ENCODE results near the gene TEX9.

The TEX9 gene

DNA sequence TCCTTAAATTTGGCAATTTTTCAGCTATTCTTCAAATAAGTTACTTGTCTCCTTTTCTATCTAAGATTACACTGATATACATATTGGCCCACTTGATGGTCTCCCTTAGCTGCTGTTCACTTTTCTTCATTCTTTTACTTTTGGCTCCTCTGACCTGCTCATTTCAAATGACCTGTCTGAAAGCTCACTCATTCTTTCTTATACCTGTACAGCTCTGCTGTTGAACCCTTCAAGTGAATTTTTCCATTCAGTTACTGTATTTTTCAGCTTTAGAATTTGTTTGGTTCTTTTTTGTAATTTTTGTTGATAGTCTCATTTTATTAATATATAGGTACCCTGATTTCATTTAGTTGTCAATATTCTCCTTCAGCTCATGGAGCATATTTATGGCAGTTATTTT, 60.0 kb downstream of the TEX9 start:
- H3K4me3 Mint-ChIP-seq = no peak overlapping the region
- H3K4me1 Mint-ChIP-seq = no peaks in the 10 kb centered on the region
- DNase-seq (ENCODE audit: low spot score in 2 of 2) (no peak), ATAC-seq (replicated peaks; ENCODE audit: extremely low read depth, poor library complexity, severe bottlenecking) (no peak)
- no peaks in the 10 kb centered on the region for H3K36me3 Mint-ChIP-seq (ENCODE audit: insufficient read depth)
- peaks cover 43% of the 10 kb centered on the region for H3K27me3 Mint-ChIP-seq
- no peak overlapping the region for H3K27ac Mint-ChIP-seq (ENCODE audit: low read depth)
- peaks cover 11% of the 10 kb centered on the region for H3K9me3 Mint-ChIP-seq

DNA sequence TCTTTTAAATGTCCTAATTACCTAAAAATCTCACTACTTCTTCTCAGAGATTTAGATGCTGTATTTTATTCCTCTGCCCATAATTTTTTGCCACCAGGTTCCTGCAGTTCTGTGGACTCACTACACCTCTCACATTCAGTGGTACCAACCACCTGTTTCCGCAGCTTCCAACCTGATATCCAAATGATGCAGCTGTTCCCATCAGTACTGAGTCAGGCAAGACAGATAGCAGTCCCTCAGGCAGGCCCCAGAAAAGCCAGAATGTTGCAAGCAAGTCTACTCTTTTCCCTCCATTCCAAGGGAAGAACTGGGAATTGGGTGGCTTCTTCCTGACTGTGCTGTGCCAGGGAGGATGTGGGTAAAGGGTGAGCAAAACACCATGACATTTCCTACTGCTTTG, 60.8 kb downstream of the TEX9 start:
- Mint-ChIP-seq H3K9me3 (peaks cover 11% of the 10 kb centered on the region), H3K36me3 (ENCODE audit: insufficient read depth) (no peaks in the 10 kb centered on the region), H3K4me3 (no peak overlapping the region), H3K27me3 (peaks cover 43% of the 10 kb centered on the region), H3K4me1 (no peaks in the 10 kb centered on the region), H3K27ac (ENCODE audit: low read depth) (no peak overlapping the region)
- no peak for DNase-seq (ENCODE audit: low spot score in 2 of 2)
- ATAC-seq (replicated peaks; ENCODE audit: extremely low read depth, poor library complexity, severe bottlenecking) = no peak

DNA sequence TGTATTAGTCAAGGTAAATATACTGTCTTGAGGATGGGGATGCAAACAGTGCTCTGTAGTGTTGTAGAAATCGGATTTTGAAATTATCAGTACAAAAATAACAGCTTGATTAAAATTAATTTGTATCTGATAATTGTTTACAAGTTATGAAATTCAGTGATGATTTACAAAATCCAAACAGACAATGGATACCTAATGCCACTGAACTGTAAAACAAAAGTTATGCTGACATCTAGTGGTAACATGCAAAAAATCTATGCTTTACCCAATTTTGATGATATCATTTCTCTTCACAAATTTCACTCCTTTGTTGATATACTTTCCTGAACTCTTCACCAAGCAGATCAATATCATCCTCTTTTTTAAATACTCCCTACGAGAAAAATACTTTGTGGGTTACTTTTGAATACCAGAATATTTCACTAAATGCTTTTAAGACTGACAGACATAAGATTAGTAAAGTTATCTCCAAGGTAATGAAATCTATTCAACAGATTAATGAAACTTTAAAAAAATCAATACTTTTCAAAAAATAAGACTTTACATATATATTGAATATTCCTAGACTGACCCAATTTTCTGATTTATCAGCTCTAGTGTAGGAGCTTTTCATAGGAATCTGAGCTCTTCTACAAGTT, 63.7 kb downstream of the TEX9 start:
- DNase-seq (ENCODE audit: low spot score in 2 of 2) (no peak), ATAC-seq (replicated peaks; ENCODE audit: extremely low read depth, poor library complexity, severe bottlenecking) (no peak)
- Mint-ChIP-seq H3K4me1 (no peaks in the 10 kb centered on the region), H3K4me3 (no peak overlapping the region), H3K27me3 (peaks cover 49% of the 10 kb centered on the region), H3K27ac (ENCODE audit: low read depth) (no peak overlapping the region), H3K9me3 (peaks cover 11% of the 10 kb centered on the region), H3K36me3 (ENCODE audit: insufficient read depth) (no peaks in the 10 kb centered on the region)

DNA sequence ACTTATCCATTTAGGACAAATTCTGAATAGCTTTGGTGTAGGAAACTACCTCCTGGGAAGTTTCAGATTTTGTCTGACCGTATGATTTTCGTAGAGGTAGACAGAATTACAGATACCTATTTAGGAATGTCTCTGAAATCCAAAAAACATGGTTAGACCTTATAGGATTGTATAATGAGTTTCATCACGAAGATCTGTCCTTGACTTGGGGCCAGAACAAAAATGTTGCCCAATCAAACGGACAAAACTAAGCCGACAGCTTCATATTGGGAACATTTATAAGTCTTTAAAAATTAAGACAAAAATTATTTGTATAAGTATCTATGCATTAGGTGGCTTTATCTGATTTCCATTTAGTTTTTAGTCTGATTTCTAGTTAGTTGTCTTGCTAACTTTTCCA, 67.1 kb downstream of the TEX9 start:
- Mint-ChIP-seq H3K27ac (ENCODE audit: low read depth) (no peak overlapping the region), H3K36me3 (ENCODE audit: insufficient read depth) (no peaks in the 10 kb centered on the region), H3K27me3 (peaks cover 64% of the 10 kb centered on the region), H3K4me1 (no peaks in the 10 kb centered on the region), H3K9me3 (no peaks in the 10 kb centered on the region), H3K4me3 (no peak overlapping the region)
- ATAC-seq (replicated peaks; ENCODE audit: extremely low read depth, poor library complexity, severe bottlenecking) (no peak), DNase-seq (ENCODE audit: low spot score in 2 of 2) (no peak)

DNA sequence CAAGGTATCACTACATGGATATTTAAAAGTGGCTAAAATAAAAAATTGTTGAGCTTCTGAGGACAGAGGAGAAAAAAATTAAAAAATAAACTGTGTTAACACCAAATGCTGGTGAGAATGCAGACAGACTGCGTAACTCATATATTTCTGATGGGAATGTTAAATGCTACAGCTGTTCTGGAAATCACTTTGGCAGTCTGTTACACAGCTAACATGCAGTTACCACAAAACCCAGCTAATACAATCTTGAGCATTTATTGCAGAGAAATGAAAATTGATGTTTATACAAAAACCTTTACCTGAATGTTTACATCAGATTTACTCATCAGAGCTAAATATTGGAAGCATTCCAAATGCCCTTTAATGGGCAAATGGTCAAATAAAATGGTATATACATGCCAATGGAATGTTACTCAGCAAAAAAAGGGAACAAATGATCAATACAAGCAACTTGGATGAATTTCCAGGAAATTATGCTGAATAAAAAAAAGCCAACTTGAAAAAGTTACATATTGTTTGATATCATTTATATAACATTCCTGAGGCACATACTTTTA, 75.1 kb downstream of the TEX9 start:
- Mint-ChIP-seq H3K9me3 (no peaks in the 10 kb centered on the region), H3K27me3 (peaks cover 47% of the 10 kb centered on the region), H3K36me3 (ENCODE audit: insufficient read depth) (peaks cover 2% of the 10 kb centered on the region), H3K4me1 (no peaks in the 10 kb centered on the region), H3K27ac (ENCODE audit: low read depth) (no peak overlapping the region), H3K4me3 (no peak overlapping the region)
- no peak for ATAC-seq (replicated peaks; ENCODE audit: extremely low read depth, poor library complexity, severe bottlenecking)
- DNase-seq (ENCODE audit: low spot score in 2 of 2) = no peak

DNA sequence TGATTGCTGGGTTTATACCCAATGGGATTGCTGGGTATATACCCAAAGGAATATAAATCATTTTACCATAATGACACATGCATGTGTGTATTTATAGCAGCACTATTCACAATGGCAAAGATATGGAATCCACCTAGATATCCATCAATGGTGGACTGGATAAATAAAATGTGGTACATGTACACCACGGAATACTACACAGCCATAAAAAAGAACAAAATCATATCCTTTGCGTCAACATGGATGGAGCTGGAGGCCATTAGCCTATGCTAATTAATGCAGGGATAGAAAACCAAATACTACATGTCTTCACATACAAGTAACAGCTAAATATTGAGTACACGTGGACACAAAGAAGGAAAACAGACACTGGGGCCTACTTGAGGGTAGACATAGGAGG, 77.1 kb downstream of the TEX9 start:
- no peak for DNase-seq (ENCODE audit: low spot score in 2 of 2)
- Mint-ChIP-seq H3K27ac (ENCODE audit: low read depth) (no peak overlapping the region), H3K4me3 (no peak overlapping the region), H3K27me3 (peaks cover 26% of the 10 kb centered on the region), H3K9me3 (no peaks in the 10 kb centered on the region), H3K4me1 (no peaks in the 10 kb centered on the region), H3K36me3 (ENCODE audit: insufficient read depth) (peaks cover 2% of the 10 kb centered on the region)
- ATAC-seq (replicated peaks; ENCODE audit: extremely low read depth, poor library complexity, severe bottlenecking) = no peak

DNA sequence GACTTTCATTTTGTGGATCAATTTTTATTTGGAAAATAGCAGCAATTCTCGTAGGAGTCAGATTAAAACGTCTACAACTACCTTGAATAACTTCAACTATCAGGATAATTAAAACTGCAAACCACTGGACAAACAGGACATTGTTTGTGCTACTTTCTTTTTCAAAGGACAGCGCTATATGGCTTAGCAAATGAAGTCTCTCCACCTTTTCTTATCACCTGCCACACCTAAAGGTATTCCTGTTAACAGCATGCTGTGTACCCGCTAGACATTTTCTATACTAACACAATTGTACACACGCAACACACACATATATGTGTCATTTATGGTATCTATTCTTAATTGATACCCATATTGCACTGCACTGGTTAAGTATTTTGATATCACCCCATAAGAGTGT, 80.5 kb downstream of the TEX9 start:
- H3K27me3 Mint-ChIP-seq = peaks cover 14% of the 10 kb centered on the region

DNA sequence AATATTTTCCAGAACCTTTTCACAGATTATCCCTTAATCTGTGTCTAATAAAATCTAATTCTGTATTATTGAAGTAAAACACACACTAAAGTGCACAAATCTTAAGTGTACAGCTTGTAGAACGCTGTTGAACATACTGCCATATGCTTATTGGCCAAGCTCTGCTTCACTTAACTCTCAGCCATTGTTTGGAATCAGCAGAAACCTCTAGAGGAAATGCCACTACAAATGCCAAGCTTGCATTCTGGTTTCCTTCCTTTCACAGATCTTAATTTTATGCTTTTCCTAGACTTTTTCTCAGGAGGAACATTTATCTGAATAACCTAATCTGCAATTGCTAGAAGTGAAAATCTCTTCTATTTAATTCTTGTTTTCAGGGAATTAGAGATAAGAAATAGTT, 89.6 kb downstream of the TEX9 start:
- no peak for DNase-seq (ENCODE audit: low spot score in 2 of 2)
- Mint-ChIP-seq H3K9me3 (no peaks in the 10 kb centered on the region), H3K36me3 (ENCODE audit: insufficient read depth) (peaks cover 3% of the 10 kb centered on the region), H3K4me3 (no peak overlapping the region), H3K4me1 (no peaks in the 10 kb centered on the region), H3K27ac (ENCODE audit: low read depth) (no peak overlapping the region), H3K27me3 (peaks cover 72% of the 10 kb centered on the region)
- ATAC-seq (replicated peaks; ENCODE audit: extremely low read depth, poor library complexity, severe bottlenecking) = no peak

More for the DNA sequence above, 80.5 kb downstream of the TEX9 start:
- H3K36me3 Mint-ChIP-seq (ENCODE audit: insufficient read depth) = no peaks in the 10 kb centered on the region
- no peak for DNase-seq (ENCODE audit: low spot score in 2 of 2)
- H3K27ac Mint-ChIP-seq (ENCODE audit: low read depth) = no peak overlapping the region
- no peak overlapping the region for H3K4me3 Mint-ChIP-seq
- H3K4me1 Mint-ChIP-seq = no peaks in the 10 kb centered on the region
- H3K9me3 Mint-ChIP-seq = no peaks in the 10 kb centered on the region
- ATAC-seq (replicated peaks; ENCODE audit: extremely low read depth, poor library complexity, severe bottlenecking) = no peak

DNA sequence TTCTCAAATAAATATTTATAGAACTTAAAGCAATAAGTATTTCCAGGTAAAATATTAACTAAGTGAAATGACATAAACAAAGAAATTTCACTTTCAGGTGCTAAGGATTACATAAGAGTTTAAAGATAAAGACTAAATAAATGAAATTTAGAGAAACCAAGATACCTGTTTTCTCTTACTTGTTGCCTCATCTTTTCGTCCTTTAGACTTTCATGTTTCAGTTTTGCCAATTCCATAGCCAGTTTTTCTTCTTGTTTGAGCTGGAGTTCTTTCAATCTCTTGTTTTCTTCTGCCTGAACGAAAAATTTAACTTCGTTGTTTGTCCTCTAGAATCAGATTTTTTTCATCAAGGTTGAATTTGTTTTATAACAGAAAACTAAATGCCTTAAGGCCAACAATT, 91.0 kb downstream of the TEX9 start:
- Mint-ChIP-seq H3K9me3 (no peaks in the 10 kb centered on the region), H3K27me3 (peaks cover 62% of the 10 kb centered on the region), H3K4me3 (no peak overlapping the region), H3K27ac (ENCODE audit: low read depth) (no peak overlapping the region), H3K4me1 (no peaks in the 10 kb centered on the region), H3K36me3 (ENCODE audit: insufficient read depth) (peaks cover 3% of the 10 kb centered on the region)
- no peak for DNase-seq (ENCODE audit: low spot score in 2 of 2)
- ATAC-seq (replicated peaks; ENCODE audit: extremely low read depth, poor library complexity, severe bottlenecking) = no peak

DNA sequence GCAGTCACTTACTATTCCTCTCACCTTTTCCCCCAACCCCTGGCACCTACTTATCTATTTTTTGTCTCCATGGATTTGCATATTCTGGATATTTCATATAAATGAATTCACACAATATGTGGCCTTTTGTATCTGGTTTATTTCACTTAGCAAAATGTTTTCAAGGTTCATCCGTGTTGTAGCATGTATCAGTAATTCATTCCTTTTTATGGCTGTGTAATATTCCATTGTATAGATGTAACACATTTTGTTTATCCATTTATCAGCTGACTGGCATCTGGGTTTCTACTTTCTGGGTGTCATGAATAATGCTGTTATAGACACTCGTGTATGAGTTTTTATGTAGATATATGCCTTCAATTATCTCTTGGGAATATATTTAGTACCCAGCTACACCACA, 93.9 kb downstream of the TEX9 start:
- H3K36me3 Mint-ChIP-seq (ENCODE audit: insufficient read depth) = peaks cover 3% of the 10 kb centered on the region
- H3K4me1 Mint-ChIP-seq = no peaks in the 10 kb centered on the region
- H3K27ac Mint-ChIP-seq (ENCODE audit: low read depth) = no peak overlapping the region
- peaks cover 67% of the 10 kb centered on the region for H3K27me3 Mint-ChIP-seq
- DNase-seq (ENCODE audit: low spot score in 2 of 2) (no peak), ATAC-seq (replicated peaks; ENCODE audit: extremely low read depth, poor library complexity, severe bottlenecking) (no peak)
- no peak overlapping the region for H3K4me3 Mint-ChIP-seq
- H3K9me3 Mint-ChIP-seq = no peaks in the 10 kb centered on the region

DNA sequence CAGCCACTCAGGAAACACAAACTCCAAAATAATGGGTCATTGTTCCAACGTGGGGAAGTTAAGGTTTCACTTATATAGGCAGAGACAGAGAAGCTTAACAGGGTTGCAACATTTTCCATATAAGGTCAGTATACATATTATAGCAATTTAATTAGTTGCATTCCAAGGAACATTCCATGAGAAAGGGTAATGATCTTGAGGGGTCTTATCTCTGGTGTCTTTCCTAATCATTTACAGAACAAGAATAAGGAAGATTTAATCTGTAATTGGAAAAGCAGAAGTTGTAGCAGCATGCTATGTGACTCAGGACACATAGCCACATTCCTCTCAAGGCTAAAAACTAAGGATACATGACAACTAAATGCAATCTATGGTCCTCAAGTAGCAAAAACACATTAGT, 94.8 kb downstream of the TEX9 start:
- H3K4me1 Mint-ChIP-seq = peaks cover 7% of the 10 kb centered on the region
- no peak overlapping the region for H3K27ac Mint-ChIP-seq (ENCODE audit: low read depth)
- H3K9me3 Mint-ChIP-seq = no peaks in the 10 kb centered on the region
- H3K36me3 Mint-ChIP-seq (ENCODE audit: insufficient read depth) = peaks cover 5% of the 10 kb centered on the region
- DNase-seq (ENCODE audit: low spot score in 2 of 2) (no peak), ATAC-seq (replicated peaks; ENCODE audit: extremely low read depth, poor library complexity, severe bottlenecking) (no peak)
- H3K4me3 Mint-ChIP-seq = no peak overlapping the region
- H3K27me3 Mint-ChIP-seq = peaks cover 68% of the 10 kb centered on the region

DNA sequence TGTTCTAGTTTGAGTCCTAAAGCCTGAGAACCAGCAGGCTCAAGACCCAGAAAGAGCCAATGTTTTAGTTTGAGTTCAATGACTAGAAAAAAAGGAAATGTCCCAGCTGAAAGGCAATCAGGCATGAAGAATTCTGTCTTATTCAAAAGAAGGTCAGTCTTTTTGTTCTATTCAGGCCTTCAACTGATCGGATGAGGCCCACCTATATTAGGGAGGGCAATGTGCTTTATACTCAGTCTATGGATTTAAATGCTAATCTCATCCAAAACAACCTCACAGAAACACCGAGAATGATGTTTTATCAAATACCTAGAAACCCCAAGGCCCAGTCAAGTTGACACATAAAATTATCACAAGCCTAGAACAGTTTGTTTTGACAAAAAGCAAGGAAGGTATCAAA, 95.7 kb downstream of the TEX9 start:
- H3K36me3 Mint-ChIP-seq (ENCODE audit: insufficient read depth) = peaks cover 5% of the 10 kb centered on the region
- H3K9me3 Mint-ChIP-seq = no peaks in the 10 kb centered on the region
- ATAC-seq (replicated peaks; ENCODE audit: extremely low read depth, poor library complexity, severe bottlenecking) = no peak
- DNase-seq (ENCODE audit: low spot score in 2 of 2) = no peak
- H3K27ac Mint-ChIP-seq (ENCODE audit: low read depth) = no peak overlapping the region
- peaks cover 7% of the 10 kb centered on the region for H3K4me1 Mint-ChIP-seq
- peaks cover 65% of the 10 kb centered on the region for H3K27me3 Mint-ChIP-seq
- H3K4me3 Mint-ChIP-seq = no peak overlapping the region

DNA sequence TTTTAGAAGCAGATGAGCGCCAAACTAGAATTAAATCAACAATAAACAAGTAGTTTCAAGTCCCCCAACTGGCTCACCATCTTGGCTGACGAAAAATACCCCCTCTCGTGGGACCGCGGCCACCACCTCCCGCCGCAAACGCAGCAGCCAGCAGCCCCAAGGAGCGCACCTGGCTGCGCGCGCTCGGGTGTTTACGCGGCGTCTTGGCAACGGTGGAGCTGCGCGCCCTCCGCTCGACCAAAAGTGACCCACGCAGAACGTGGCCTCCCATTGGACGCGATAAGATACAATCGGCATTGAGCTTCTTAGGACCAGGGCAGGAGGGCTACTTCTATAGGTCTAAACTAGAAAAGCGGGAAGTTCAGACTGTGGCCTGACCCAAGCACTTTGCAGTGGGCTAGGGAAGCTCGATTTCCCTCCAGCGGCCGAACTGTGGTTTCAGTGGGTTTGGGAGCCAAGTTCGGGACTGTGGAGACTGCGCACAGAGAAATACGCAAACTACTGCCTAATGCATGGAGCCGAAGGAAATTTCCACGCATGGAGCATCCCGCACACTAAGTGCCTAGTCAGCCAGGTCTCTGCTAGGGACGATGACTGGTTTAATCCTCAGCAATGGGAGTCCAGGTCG, 99.8 kb downstream of the TEX9 start, which contains the start of gene MNS1:
TSS of gene MNS1 (minus strand) at position 245 of the 628 bp plus-strand sequence. CDS start at position 80, 165 bp downstream.
- peak within 1 kb of the TSS; percentile 71 for H3K4me3 Mint-ChIP-seq

More for the DNA sequence above, 99.8 kb downstream of the TEX9 start, which contains the start of gene MNS1:
- ATAC-seq (replicated peaks; ENCODE audit: extremely low read depth, poor library complexity, severe bottlenecking) = peak; percentile 84
- Mint-ChIP-seq H3K4me1 (peaks cover 17% of the 10 kb centered on the region), H3K27me3 (peaks cover 37% of the 10 kb centered on the region), H3K9me3 (no peaks in the 10 kb centered on the region), H3K36me3 (ENCODE audit: insufficient read depth) (peaks cover 2% of the 10 kb centered on the region), H3K27ac (ENCODE audit: low read depth) (peak within 1 kb of the TSS; percentile 87)
- peak; percentile 28 to 55 for DNase-seq (ENCODE audit: low spot score in 2 of 2)
